Activated CD8-positive, alpha-beta memory T cell treated with anti-CD3 and anti-CD28 coated beads for 36 hours (primary cell): ENCODE measurements around the gene GMDS. TPM values are rescaled to one million over a fixed set of nuclear protein-coding genes. Genes with fewer than 3 reads are reported as not detected.
"Not testable (repeated sequence)": the region's sequence is repeated elsewhere in the genome, so short reads cannot be mapped to it uniquely, and the experiment has no call there.

Experiments
- CTCF ChIA-PET: fragments of 350-600 bp; sonication (Branson Sonifier 250); formaldehyde crosslinking; loops from one replicate; lab custom pipeline; 2021; ENCODE audit warnings: antibody characterized with exemption; lab: Charles Lee
- POLR2A ChIA-PET: fragments of 350-600 bp; sonication (Branson Sonifier 250); formaldehyde crosslinking; loops from one replicate; lab custom pipeline; 2021; ENCODE audit warnings: antibody characterized with exemption; lab: Charles Lee
- total RNA-seq, 2 experiments: library from RNA; stranded (reverse); gene quantifications; one replicate each; pipeline ENCODE4 v1.2.3, GENCODE V29; 2021

GMDS gene
- total RNA-seq, 2 experiments from 2014 or later, result 36.0 to 37.1 TPM

GRCh38 chr6:1709234-1709641 lies 536.2 kb downstream of the GMDS start:
- CTCF ChIA-PET, result no interaction called here

GRCh38 chr6:1708820-1709219 lies 536.6 kb downstream of the GMDS start:
- POLR2A ChIA-PET, result no interaction called here

More at GRCh38 chr6:1709234-1709641, 536.2 kb downstream of the GMDS start:
- POLR2A ChIA-PET, result no interaction called here

GRCh38 chr6:1708122-1708521 lies 537.3 kb downstream of the GMDS start:
- CTCF ChIA-PET, result no interaction called here
- POLR2A ChIA-PET, result no interaction called here

More at GRCh38 chr6:1708820-1709219, 536.6 kb downstream of the GMDS start:
- CTCF ChIA-PET, result no interaction called here

GRCh38 chr6:1705630-1706029 lies 539.8 kb downstream of the GMDS start:
- CTCF ChIA-PET, result no interaction called here
- POLR2A ChIA-PET, result no interaction called here

- CTCF ChIA-PET, result no interaction called here
- POLR2A ChIA-PET, result no interaction called here
Measured at GRCh38 chr6:1705183-1705582, 540.2 kb downstream of the GMDS start.

GRCh38 chr6:1704711-1705110 lies 540.7 kb downstream of the GMDS start:
- CTCF ChIA-PET, result no interaction called here

GRCh38 chr6:1703923-1704322 lies 541.5 kb downstream of the GMDS start:
- CTCF ChIA-PET, result no interaction called here
- POLR2A ChIA-PET, result no interaction called here

More at GRCh38 chr6:1704711-1705110, 540.7 kb downstream of the GMDS start:
- POLR2A ChIA-PET, result no interaction called here

GRCh38 chr6:1703091-1703855 lies 542.1 kb downstream of the GMDS start:
- POLR2A ChIA-PET, result no interaction called here
- CTCF ChIA-PET, result no interaction called here

GRCh38 chr6:1702580-1703051 lies 542.8 kb downstream of the GMDS start:
- ChIA-PET POLR2A (no interaction called here), CTCF (no interaction called here)

GRCh38 chr6:1701668-1702353 lies 543.6 kb downstream of the GMDS start:
- CTCF ChIA-PET, result no interaction called here
- POLR2A ChIA-PET, result no interaction called here

- ChIA-PET POLR2A (no interaction called here), CTCF (no interaction called here)
Measured at GRCh38 chr6:1700278-1700967, 545.0 kb downstream of the GMDS start.

- POLR2A ChIA-PET, result no interaction called here
- CTCF ChIA-PET, result no interaction called here
Measured at GRCh38 chr6:1698527-1698926, 546.9 kb downstream of the GMDS start.

GRCh38 chr6:1697688-1698351 lies 547.6 kb downstream of the GMDS start:
- CTCF ChIA-PET, result no interaction called here
- POLR2A ChIA-PET, result no interaction called here

- ChIA-PET CTCF (interaction anchor here (0.6 to 0.9 kb wide), 2 partner anchors 9 to 652 kb away, joined by 3 read pairs; no protein-coding TSS in a partner anchor), POLR2A (no interaction called here)
Measured at GRCh38 chr6:1696463-1696850, 548.9 kb downstream of the GMDS start.

GRCh38 chr6:1695546-1696462 lies 549.6 kb downstream of the GMDS start:
- CTCF ChIA-PET, result interaction anchor here (0.6 to 0.9 kb wide), 2 partner anchors 9 to 653 kb away, joined by 3 read pairs; no protein-coding TSS in a partner anchor
- POLR2A ChIA-PET, result no interaction called here

- POLR2A ChIA-PET, CTCF ChIA-PET: not testable (repeated sequence)
Measured at GRCh38 chr6:1691828-1692227, 553.6 kb downstream of the GMDS start.

GRCh38 chr6:1690656-1691055 lies 554.7 kb downstream of the GMDS start:
- POLR2A ChIA-PET, CTCF ChIA-PET: not testable (repeated sequence)

GRCh38 chr6:1689141-1689540 lies 556.3 kb downstream of the GMDS start:
- ChIA-PET POLR2A (no interaction called here), CTCF (no interaction called here)

GRCh38 chr6:1688396-1688795 lies 557.0 kb downstream of the GMDS start:
- POLR2A ChIA-PET, result no interaction called here
- CTCF ChIA-PET, result no interaction called here
